AG04450 (cell line): Measurements from ENCODE around the gene OR2D2. TPM values are rescaled to one million over a fixed set of nuclear protein-coding genes. Genes with fewer than 3 reads are reported as not detected.

ENCODE experiments used
- CTCF ChIA-PET: fragments of 300-600, 350-600 bp; formaldehyde crosslinking; extraction: SDS; loops from one replicate; lab custom pipeline; 2022; ENCODE audit warnings: antibody characterized with exemption, inconsistent platforms; lab: Charles Lee
- POLR2A ChIA-PET: fragments of 350-600 bp; formaldehyde crosslinking; extraction: SDS; loops from one replicate; lab custom pipeline; 2021; ENCODE audit warnings: antibody characterized with exemption, inconsistent platforms; lab: Yijun Ruan, JAX
- DNase-seq: peaks from one replicate; pipeline ENCODE4 v3.0.0-alpha.2; 2011; ENCODE audit warnings: low read depth, low spot score
- H3K27ac ChIP-seq: one replicate; pipeline ENCODE4 v1.5.1; 2012; ENCODE audit warnings: low read depth, low read length, control low read depth
- H3K27me3 ChIP-seq: one replicate; pipeline ENCODE4 v1.6.0; 2012; ENCODE audit warnings: low read length; ENCODE audit not compliant: control insufficient read depth, insufficient read depth
- H3K4me3 ChIP-seq: 2 replicates; pipeline ENCODE4 v1.5.1; 2011; ENCODE audit warnings: mild to moderate bottlenecking, low read depth, low read length, control low read depth
- H3K9me3 ChIP-seq: 2 replicates; pipeline ENCODE4 v1.5.1; 2012; ENCODE audit warnings: low read length; ENCODE audit not compliant: control insufficient read depth, insufficient read depth
- CTCF ChIP-seq: IDR thresholded peaks from 2 replicates; pipeline ENCODE4 v1.5.1; 2011; ENCODE audit warnings: low read depth, low read length, control low read depth, inconsistent platforms
- polyA plus RNA-seq: library from polyadenylated mRNA; depleted of rRNA; stranded (reverse); fragments of >200 nt; gene quantifications from 2 replicates; pipeline ENCODE4 v1.2.3, GENCODE V29; 2011

OR2D2 gene
- polyA plus RNA-seq, 1 experiment = not detected

- TF ChIP-seq CTCF = no peak
- ChIA-PET CTCF (no interaction called here), POLR2A (interaction anchor here (1.6 kb wide), 1 partner anchor 65 kb away, joined by 6 read pairs; no protein-coding TSS in a partner anchor)
- H3K27me3 ChIP-seq = no peaks in the 10 kb centered on the region
- no peak for DNase-seq
- peak overlapping the region; percentile 78 for H3K4me3 ChIP-seq
- H3K27ac ChIP-seq = peak overlapping the region; percentile 53
- no peaks in the 10 kb centered on the region for H3K9me3 ChIP-seq
These were observed 34.8 kb upstream of the OR2D2 start for GRCh38 chr11:6927030-6927617.

GRCh38 chr11:6926208-6927029 lies 34.1 kb upstream of the OR2D2 start, which contains the start of gene ZNF215:
Gene ZNF215, plus strand, starts transcription at chr11:6926426. Its CDS starts 5,847 bp downstream, at chr11:6932273.
- CTCF ChIA-PET = interaction anchor here (0.5 kb wide), 1 partner anchor 768 kb away, joined by 3 read pairs; no protein-coding TSS in a partner anchor

GRCh38 chr11:6925636-6926207 lies 33.4 kb upstream of the OR2D2 start:
- Histone ChIP-seq H3K9me3 (no peaks in the 10 kb centered on the region), H3K4me3 (peak overlapping the region; percentile 78), H3K27me3 (no peaks in the 10 kb centered on the region), H3K27ac (no peak overlapping the region)
- CTCF ChIA-PET = no interaction called here
- DNase-seq = no peak
- POLR2A ChIA-PET = interaction anchor here (1.6 kb wide), 1 partner anchor 67 kb away, joined by 6 read pairs; no protein-coding TSS in a partner anchor
- no peak for TF ChIP-seq CTCF

More at GRCh38 chr11:6926208-6927029, 34.1 kb upstream of the OR2D2 start, which contains the start of gene ZNF215:
- POLR2A ChIA-PET = interaction anchor here (0.6 to 1.6 kb wide), 2 partner anchors 66 to 366 kb away, joined by 3 to 6 read pairs; no protein-coding TSS in a partner anchor
- no peaks in the 10 kb centered on the region for H3K27me3 ChIP-seq
- no peak for TF ChIP-seq CTCF
- H3K27ac ChIP-seq = peak within 1 kb of the TSS; percentile 53
- peak within 1 kb of the TSS; percentile 78 for H3K4me3 ChIP-seq
- peak; percentile 37 for DNase-seq
- H3K9me3 ChIP-seq = no peaks in the 10 kb centered on the region

- Histone ChIP-seq H3K27ac (no peak overlapping the region), H3K4me3 (no peak overlapping the region), H3K9me3 (no peaks in the 10 kb centered on the region), H3K27me3 (no peaks in the 10 kb centered on the region)
- TF ChIP-seq CTCF = no peak
- DNase-seq = no peak
- ChIA-PET CTCF (interaction anchor here (0.6 kb wide), 1 partner anchor 121 kb away, joined by 3 read pairs; no protein-coding TSS in a partner anchor), POLR2A (no interaction called here)
These were observed 32.8 kb upstream of the OR2D2 start for GRCh38 chr11:6925007-6925577.
